Loucy (cell line): ENCODE results near the gene TNNI3.

Source experiments
- H2AFZ ChIP-seq: fragments of 200-600 bp; sonication (generic); 2 replicates; pipeline ENCODE4 v1.6.0; 2016; ENCODE audit warnings: antibody characterized with exemption, mild to moderate bottlenecking, low read length, moderate library complexity
- H3F3A ChIP-seq: fragments of 200-600 bp; 2 replicates; pipeline ENCODE4 v1.6.0; 2016; ENCODE audit warnings: antibody characterized with exemption, low read depth, mild to moderate bottlenecking
- H3K27me3 ChIP-seq: fragments of 200-600 bp; sonication (generic); 2 replicates; pipeline ENCODE4 v1.6.1; 2014; ENCODE audit warnings: low read length, mild to moderate bottlenecking; ENCODE audit not compliant: insufficient read depth, poor library complexity, severe bottlenecking
- H3K36me3 ChIP-seq: fragments of 200-600 bp; sonication (generic); 2 replicates; pipeline ENCODE4 v1.6.1; 2016; ENCODE audit warnings: low read length; ENCODE audit not compliant: insufficient read depth
- H3K4me1 ChIP-seq: fragments of 200-600 bp; sonication (generic); 2 replicates; pipeline ENCODE4 v1.5.1; 2014; ENCODE audit warnings: low read length, mild to moderate bottlenecking; ENCODE audit not compliant: insufficient read depth, poor library complexity, severe bottlenecking
- H3K4me2 ChIP-seq: fragments of 200-600 bp; sonication (generic); 2 replicates; pipeline ENCODE4 v1.6.0; 2014; ENCODE audit warnings: antibody characterized with exemption, low read length, low read depth, mild to moderate bottlenecking; ENCODE audit not compliant: poor library complexity, severe bottlenecking
- H3K4me3 ChIP-seq: fragments of 200-600 bp; sonication (generic); 2 replicates; pipeline ENCODE4 v1.5.1; 2014; ENCODE audit warnings: low read length, mild to moderate bottlenecking, mixed read lengths; ENCODE audit not compliant: poor library complexity, severe bottlenecking
- H3K79me2 ChIP-seq: fragments of 200-600 bp; sonication (generic); 2 replicates; pipeline ENCODE4 v1.6.1; 2014; ENCODE audit warnings: low read length; ENCODE audit not compliant: insufficient read depth
- H3K9ac ChIP-seq: fragments of 200-600 bp; sonication (generic); 2 replicates; pipeline ENCODE4 v1.6.0; 2014; ENCODE audit warnings: mild to moderate bottlenecking, low read depth, low read length, moderate library complexity; ENCODE audit not compliant: poor library complexity, severe bottlenecking
- H3K9me2 ChIP-seq: fragments of 200-600 bp; sonication (generic); replicated peaks from 2 replicates; pipeline ENCODE4 v1.6.1; 2016; ENCODE audit warnings: low read depth, low read length, mixed read lengths
- H3K9me3 ChIP-seq: fragments of 200-600 bp; sonication (generic); 2 replicates; pipeline ENCODE4 v1.6.1; 2014; ENCODE audit warnings: mild to moderate bottlenecking, antibody characterized with exemption, low read length, low read depth; ENCODE audit not compliant: insufficient read depth
- H4K20me1 ChIP-seq: fragments of 200-600 bp; sonication (generic); 2 replicates; pipeline ENCODE4 v1.6.0; 2014; ENCODE audit warnings: antibody characterized with exemption, low read length, mild to moderate bottlenecking; ENCODE audit not compliant: insufficient read depth, poor library complexity, severe bottlenecking
- CTCF ChIP-seq: fragments of 200-600 bp; sonication (generic); conservative IDR thresholded peaks from 2 replicates; pipeline ENCODE4 v1.5.1; 2014; ENCODE audit warnings: mild to moderate bottlenecking, antibody characterized with exemption, low read length
- EZH2phosphoT487 ChIP-seq: fragments of 200-600 bp; IDR thresholded peaks from 2 replicates; pipeline ENCODE4 v1.6.1; 2018; ENCODE audit warnings: antibody characterized with exemption, mild to moderate bottlenecking, moderate library complexity, borderline replicate concordance

The TNNI3 gene

GRCh38 chr19:55106591-55106990 is 50.9 kb downstream of the TNNI3 start:
- no peak for TF ChIP-seq CTCF
- TF ChIP-seq EZH2phosphoT487 = no peak
- Histone ChIP-seq H3K9ac (no peak overlapping the region), H3K36me3 (peaks cover 22% of the 10 kb centered on the region; the same call in 1 of the 2 replicates), H3K79me2 (0 out of 2 replicates have a peak, but pooled peaks cover 7% of the 10 kb centered on the region), H2AFZ (no peak overlapping the region), H3K27me3 (no peaks in the 10 kb centered on the region), H3F3A (no peaks in the 10 kb centered on the region), H3K9me2 (no peaks in the 10 kb centered on the region), H3K4me3 (no peak overlapping the region), H3K4me1 (no peaks in the 10 kb centered on the region), H3K4me2 (no peak overlapping the region), H4K20me1 (peaks cover 5% of the 10 kb centered on the region), H3K9me3 (no peaks in the 10 kb centered on the region)

DNA sequence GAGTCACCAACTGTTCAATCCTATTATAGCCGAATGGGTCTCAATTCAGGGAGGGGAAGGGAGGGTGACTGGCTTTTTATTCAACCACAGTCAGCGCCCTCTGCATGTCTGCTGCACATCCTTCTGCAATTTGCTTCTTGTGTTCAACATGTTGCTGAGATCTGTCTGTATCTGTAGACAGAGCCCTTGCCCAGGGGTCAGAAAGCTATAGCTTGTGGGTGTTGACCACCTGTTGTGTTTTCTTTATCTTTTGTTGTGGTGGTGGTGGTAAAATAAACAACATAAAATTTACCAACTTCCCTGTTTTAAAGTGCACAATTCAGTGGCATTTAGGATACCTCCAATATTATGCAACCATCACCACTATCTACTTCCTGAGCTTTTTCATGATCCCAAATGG is 52.3 kb downstream of the TNNI3 start:
- no peak overlapping the region for H3K4me3 ChIP-seq
- H3K4me1 ChIP-seq = no peaks in the 10 kb centered on the region
- H3K79me2 ChIP-seq = 0 out of 2 replicates have a peak, but pooled peaks cover 5% of the 10 kb centered on the region
- peaks cover 24% of the 10 kb centered on the region; the same call in 1 of the 2 replicates for H3K36me3 ChIP-seq
- no peaks in the 10 kb centered on the region for H3K27me3 ChIP-seq
- H4K20me1 ChIP-seq = peaks cover 5% of the 10 kb centered on the region
- H3K4me2 ChIP-seq = no peak overlapping the region
- no peak overlapping the region for H2AFZ ChIP-seq
- TF ChIP-seq CTCF (no peak), EZH2phosphoT487 (no peak)
- no peaks in the 10 kb centered on the region for H3K9me3 ChIP-seq
- no peak overlapping the region for H3K9ac ChIP-seq
- no peaks in the 10 kb centered on the region for H3F3A ChIP-seq
- no peaks in the 10 kb centered on the region for H3K9me2 ChIP-seq

DNA sequence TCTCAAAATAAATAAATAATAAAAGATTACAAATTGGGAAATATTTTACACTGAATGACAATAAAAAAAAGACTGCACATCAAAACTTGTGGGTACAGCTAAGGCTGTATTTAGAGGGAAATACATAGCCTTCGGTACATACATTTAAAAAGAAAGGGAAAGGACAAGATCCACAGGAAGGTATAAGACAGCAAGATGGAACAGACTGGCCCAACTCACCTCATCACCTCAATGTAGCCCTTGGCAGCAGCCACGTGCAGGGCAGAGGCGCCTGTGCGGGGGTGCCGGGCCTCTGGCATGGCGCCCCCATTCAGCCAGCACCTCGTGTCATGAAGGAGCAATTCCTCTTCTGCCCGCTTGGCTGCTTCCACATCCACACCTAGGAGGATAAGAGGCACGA is 54.3 kb downstream of the TNNI3 start:
- no peaks in the 10 kb centered on the region for H3K27me3 ChIP-seq
- no peaks in the 10 kb centered on the region for H3K4me1 ChIP-seq
- H4K20me1 ChIP-seq = peaks cover 5% of the 10 kb centered on the region
- H3K36me3 ChIP-seq = peaks cover 14% of the 10 kb centered on the region; the same call in 1 of the 2 replicates
- no peaks in the 10 kb centered on the region for H3F3A ChIP-seq
- TF ChIP-seq EZH2phosphoT487 (no peak), CTCF (no peak)
- H3K9me2 ChIP-seq = no peaks in the 10 kb centered on the region
- H3K4me3 ChIP-seq = no peak overlapping the region
- no peak overlapping the region for H3K4me2 ChIP-seq
- H3K9ac ChIP-seq = no peak overlapping the region
- no peaks in the 10 kb centered on the region for H3K9me3 ChIP-seq
- 0 out of 2 replicates have a peak, but pooled peaks cover 5% of the 10 kb centered on the region for H3K79me2 ChIP-seq
- H2AFZ ChIP-seq = no peak overlapping the region
